ENCODE data around the gene FAM72C. TPM values are rescaled to one million over a fixed set of nuclear protein-coding genes. Genes with fewer than 3 reads are reported as not detected.
"Not testable (repeated sequence)": the region's sequence is repeated elsewhere in the genome, so short reads cannot be mapped to it uniquely, and the experiment has no call there.

FAM72C gene
- total and polyA plus RNA-seq, 9 donors = 0.31 to 2.7 (median 1.5) TPM

DNA sequence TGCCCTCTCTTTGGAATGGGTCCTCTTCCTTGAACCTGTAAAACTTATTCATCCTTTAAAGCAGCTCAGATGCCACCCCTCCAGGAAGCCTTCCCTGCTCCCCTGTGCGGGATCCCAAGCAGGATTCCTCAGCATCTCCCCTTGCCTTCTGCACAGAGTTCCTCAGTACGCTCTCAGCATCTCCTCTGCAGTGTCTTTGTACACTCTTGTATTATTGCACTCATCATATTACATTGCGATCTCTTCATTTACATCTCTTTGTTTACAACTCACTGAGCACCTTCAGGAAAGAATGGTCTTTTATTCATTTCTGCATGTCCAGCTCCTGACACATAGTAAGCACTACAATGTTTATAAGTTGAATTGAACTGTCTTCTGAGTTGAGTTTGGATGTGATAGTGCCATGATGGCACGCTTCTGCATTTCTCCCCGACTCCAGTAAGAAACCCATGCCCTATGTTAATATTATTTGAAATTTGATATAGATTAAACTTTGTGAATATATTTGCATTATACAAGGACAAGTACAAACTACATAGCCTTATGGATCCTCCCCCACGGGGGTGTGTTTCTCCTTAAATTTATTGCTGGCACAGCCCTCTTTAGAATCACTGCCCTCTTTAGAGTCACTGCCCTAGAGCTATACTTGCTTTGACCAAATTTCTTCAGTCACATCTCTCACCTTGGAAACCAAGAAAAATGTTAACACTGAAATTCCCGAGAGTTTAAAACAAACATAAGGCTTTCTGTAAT, 13.1 kb upstream of the FAM72C start:
- no CpG with 5 or more reads among the region's 7 CpGs for WGBS (ENCODE audit: insufficient coverage)
- H3K36me3 ChIP-seq (ENCODE audit: control insufficient read depth, insufficient read depth, low read length); H3K4me1 ChIP-seq (ENCODE audit: control insufficient read depth, insufficient read depth, low read length); DNase-seq; H3K4me3 ChIP-seq (ENCODE audit: low read length); H3K27me3 ChIP-seq (ENCODE audit: control insufficient read depth, insufficient read depth, low read length); H3K9me3 ChIP-seq (replicated peaks; ENCODE audit: control insufficient read depth, low read depth, low read length); H3K27ac ChIP-seq (ENCODE audit: low read length): not testable (repeated sequence)

DNA sequence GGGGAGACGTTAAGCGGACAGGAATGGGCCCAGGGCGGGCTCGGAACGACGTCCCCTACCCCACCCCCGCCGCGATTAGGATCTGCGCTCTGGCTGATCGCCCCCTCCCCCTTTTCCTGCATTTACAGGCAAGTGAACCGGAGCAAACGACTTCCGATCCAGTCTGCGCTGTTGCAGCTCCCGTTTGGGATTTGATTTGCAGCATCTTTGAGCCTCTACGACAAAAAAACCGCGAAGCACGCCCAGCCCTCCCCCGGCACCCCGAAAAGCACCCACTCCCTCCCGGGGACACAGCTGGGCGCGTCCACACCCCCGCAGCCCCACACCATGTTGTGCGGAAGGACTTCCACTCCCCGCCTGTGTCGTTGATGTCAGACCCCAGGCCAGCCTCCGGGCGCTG, 2.6 kb upstream of the FAM72C start:
- H3K27me3 ChIP-seq (ENCODE audit: control insufficient read depth, insufficient read depth, low read length); H3K27ac ChIP-seq (ENCODE audit: low read length); H3K36me3 ChIP-seq (ENCODE audit: control insufficient read depth, insufficient read depth, low read length); H3K4me1 ChIP-seq (ENCODE audit: control insufficient read depth, insufficient read depth, low read length); H3K9me3 ChIP-seq (replicated peaks; ENCODE audit: control insufficient read depth, low read depth, low read length); DNase-seq: not testable (repeated sequence)
- WGBS (ENCODE audit: insufficient coverage) = no CpG with 5 or more reads among the region's 31 CpGs
- H3K4me3 ChIP-seq (ENCODE audit: low read length) = peak overlapping the region; percentile 21

DNA sequence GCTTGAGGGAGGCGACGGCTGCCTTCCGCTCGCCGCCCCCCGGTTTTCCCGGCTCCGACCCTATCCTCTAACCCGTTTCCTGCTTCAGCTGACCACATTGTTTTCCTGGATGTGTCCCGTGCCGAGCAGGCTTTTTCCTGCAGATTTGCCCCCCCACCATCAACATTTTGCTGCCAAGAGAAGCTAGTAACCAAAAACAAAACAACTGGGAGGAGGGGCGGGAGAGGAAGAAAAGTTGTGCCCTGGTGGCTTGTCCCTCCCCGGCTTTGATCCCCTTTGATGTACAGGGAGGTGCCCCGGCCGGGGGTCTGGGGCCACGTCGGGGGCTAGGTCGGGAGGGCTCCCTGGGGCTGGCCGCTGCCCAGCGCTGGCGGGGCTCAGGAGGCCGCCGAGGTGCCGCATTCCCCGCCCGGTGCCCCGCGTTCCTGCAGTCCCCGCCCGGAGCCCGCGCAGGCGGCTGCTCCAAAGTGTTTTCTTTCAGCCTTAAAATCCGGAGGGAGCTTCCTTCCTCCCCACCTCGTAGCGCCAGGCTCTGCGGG, 2.2 kb upstream of the FAM72C start:
- H3K4me3 ChIP-seq (ENCODE audit: low read length) = peak overlapping the region; percentile 24
- H3K4me1 ChIP-seq (ENCODE audit: control insufficient read depth, insufficient read depth, low read length); H3K27me3 ChIP-seq (ENCODE audit: control insufficient read depth, insufficient read depth, low read length); H3K36me3 ChIP-seq (ENCODE audit: control insufficient read depth, insufficient read depth, low read length); H3K9me3 ChIP-seq (replicated peaks; ENCODE audit: control insufficient read depth, low read depth, low read length); H3K27ac ChIP-seq (ENCODE audit: low read length); DNase-seq: not testable (repeated sequence)
- no CpG with 5 or more reads among the region's 37 CpGs for WGBS (ENCODE audit: insufficient coverage)

- not testable (repeated sequence) for H3K27me3 ChIP-seq (ENCODE audit: control insufficient read depth, insufficient read depth, low read length); H3K4me3 ChIP-seq (ENCODE audit: low read length); H3K27ac ChIP-seq (ENCODE audit: low read length); H3K9me3 ChIP-seq (replicated peaks; ENCODE audit: control insufficient read depth, low read depth, low read length); H3K4me1 ChIP-seq (ENCODE audit: control insufficient read depth, insufficient read depth, low read length); H3K36me3 ChIP-seq (ENCODE audit: control insufficient read depth, insufficient read depth, low read length); DNase-seq
- WGBS (ENCODE audit: insufficient coverage) = no CpG with 5 or more reads among the region's 48 CpGs
Measured at GRCh38 chr1:143972753-143973326, 1.1 kb upstream of the FAM72C start.

GRCh38 chr1:143965860-143966259, 5.9 kb downstream of the FAM72C start:
- H3K27me3 ChIP-seq (ENCODE audit: control insufficient read depth, insufficient read depth, low read length); H3K36me3 ChIP-seq (ENCODE audit: control insufficient read depth, insufficient read depth, low read length); H3K4me3 ChIP-seq (ENCODE audit: low read length); H3K9me3 ChIP-seq (replicated peaks; ENCODE audit: control insufficient read depth, low read depth, low read length); H3K4me1 ChIP-seq (ENCODE audit: control insufficient read depth, insufficient read depth, low read length); H3K27ac ChIP-seq (ENCODE audit: low read length); DNase-seq: not testable (repeated sequence)
- WGBS (ENCODE audit: insufficient coverage) = no CpG with 5 or more reads among the region's 1 CpG

DNA sequence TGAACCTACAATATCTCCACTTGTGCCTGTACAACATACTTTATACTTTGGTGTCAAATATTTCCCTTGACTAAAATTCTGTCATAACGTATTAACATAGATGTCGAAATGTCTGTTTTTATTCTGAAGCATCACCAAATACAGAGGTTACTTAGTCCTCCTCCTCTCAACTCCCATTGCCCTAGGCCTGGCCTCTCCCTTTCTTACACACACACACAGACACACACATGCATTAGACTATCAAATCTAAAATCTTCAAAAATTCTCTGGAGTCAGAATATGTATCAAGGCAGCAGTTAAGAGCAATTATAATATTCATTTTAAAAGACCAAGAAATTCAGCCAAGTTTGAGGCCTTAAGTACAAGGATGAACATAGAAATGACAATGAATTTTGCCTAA, 7.5 kb downstream of the FAM72C start:
- not testable (repeated sequence) for H3K4me1 ChIP-seq (ENCODE audit: control insufficient read depth, insufficient read depth, low read length); H3K36me3 ChIP-seq (ENCODE audit: control insufficient read depth, insufficient read depth, low read length); H3K4me3 ChIP-seq (ENCODE audit: low read length); H3K9me3 ChIP-seq (replicated peaks; ENCODE audit: control insufficient read depth, low read depth, low read length); H3K27ac ChIP-seq (ENCODE audit: low read length); H3K27me3 ChIP-seq (ENCODE audit: control insufficient read depth, insufficient read depth, low read length); DNase-seq
- WGBS (ENCODE audit: insufficient coverage) = no CpG with 5 or more reads among the region's 2 CpGs

DNA sequence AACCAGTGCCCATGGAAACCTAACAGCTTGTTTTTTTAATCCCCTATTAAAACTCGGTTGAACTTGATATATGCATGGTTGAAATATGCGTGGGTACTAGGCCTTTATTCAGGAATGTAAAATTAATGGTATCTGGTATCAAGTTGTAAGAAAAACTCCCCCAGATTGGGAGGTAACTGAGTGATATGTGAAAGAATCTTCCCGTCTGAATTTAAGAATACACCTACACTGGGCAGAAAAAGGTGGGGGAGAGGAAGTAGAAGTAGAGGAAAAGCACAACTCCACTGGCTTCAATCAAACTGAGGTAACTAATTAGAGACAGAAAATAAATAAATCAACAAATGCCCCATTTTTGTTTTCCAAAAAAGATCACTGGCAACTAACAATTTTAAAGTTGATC, 15.9 kb downstream of the FAM72C start:
- WGBS (ENCODE audit: insufficient coverage) = no CpG with 5 or more reads among the region's 3 CpGs
- H3K4me1 ChIP-seq (ENCODE audit: control insufficient read depth, insufficient read depth, low read length); H3K9me3 ChIP-seq (replicated peaks; ENCODE audit: control insufficient read depth, low read depth, low read length); H3K27me3 ChIP-seq (ENCODE audit: control insufficient read depth, insufficient read depth, low read length); DNase-seq; H3K36me3 ChIP-seq (ENCODE audit: control insufficient read depth, insufficient read depth, low read length); H3K4me3 ChIP-seq (ENCODE audit: low read length); H3K27ac ChIP-seq (ENCODE audit: low read length): not testable (repeated sequence)

- H3K36me3 ChIP-seq (ENCODE audit: control insufficient read depth, insufficient read depth, low read length); H3K9me3 ChIP-seq (replicated peaks; ENCODE audit: control insufficient read depth, low read depth, low read length); H3K27me3 ChIP-seq (ENCODE audit: control insufficient read depth, insufficient read depth, low read length); H3K4me3 ChIP-seq (ENCODE audit: low read length); H3K4me1 ChIP-seq (ENCODE audit: control insufficient read depth, insufficient read depth, low read length); DNase-seq; H3K27ac ChIP-seq (ENCODE audit: low read length): not testable (repeated sequence)
- WGBS (ENCODE audit: insufficient coverage) = no CpG with 5 or more reads among the region's 1 CpG
Measured at GRCh38 chr1:143952913-143953312, 18.9 kb downstream of the FAM72C start.

DNA sequence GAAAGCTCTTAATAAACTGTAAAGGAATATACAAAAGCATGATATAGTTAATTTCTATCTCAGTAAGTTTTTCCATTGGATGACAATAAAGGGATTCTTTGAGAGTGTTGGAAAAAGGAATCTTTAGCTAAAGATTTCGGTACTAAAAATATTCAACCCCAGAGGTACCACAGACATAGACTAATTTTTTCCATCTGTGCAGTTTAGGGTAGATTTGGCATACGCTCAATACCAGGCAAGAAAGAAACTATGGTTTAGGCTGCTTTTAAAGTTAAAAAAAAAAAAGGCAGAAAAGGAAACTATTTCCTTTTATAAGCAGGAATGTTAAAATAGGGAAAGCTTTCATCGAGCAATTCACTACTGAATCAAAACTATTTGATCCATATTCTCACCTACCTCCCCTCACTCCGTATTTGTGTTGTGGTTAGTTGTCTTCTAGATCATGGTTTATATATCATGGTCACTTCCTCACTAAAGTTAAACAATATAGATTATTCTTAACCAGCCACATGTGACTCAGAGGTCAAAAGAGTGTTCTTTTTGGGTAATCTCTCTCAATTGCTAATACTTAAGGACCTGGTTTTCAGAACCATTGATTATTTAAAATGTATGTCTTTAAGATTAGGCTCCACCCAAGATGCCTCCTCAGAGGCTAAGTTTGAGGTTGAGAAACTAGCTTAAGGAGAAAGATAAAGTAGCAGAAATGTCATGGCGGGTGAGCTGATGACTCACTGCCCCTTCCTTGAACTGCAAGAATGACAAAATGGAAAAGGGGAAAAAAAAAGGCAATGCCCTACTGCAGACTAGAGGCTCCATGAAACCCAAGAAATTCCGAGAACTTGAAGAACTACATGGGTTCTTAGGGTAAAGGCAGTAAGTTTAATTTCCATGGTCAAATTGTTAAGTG, 20.0 kb downstream of the FAM72C start:
- H3K4me1 ChIP-seq (ENCODE audit: control insufficient read depth, insufficient read depth, low read length); H3K9me3 ChIP-seq (replicated peaks; ENCODE audit: control insufficient read depth, low read depth, low read length); H3K27me3 ChIP-seq (ENCODE audit: control insufficient read depth, insufficient read depth, low read length); H3K4me3 ChIP-seq (ENCODE audit: low read length); DNase-seq; H3K36me3 ChIP-seq (ENCODE audit: control insufficient read depth, insufficient read depth, low read length); H3K27ac ChIP-seq (ENCODE audit: low read length): not testable (repeated sequence)
- WGBS (ENCODE audit: insufficient coverage) = no CpG with 5 or more reads among the region's 6 CpGs

DNA sequence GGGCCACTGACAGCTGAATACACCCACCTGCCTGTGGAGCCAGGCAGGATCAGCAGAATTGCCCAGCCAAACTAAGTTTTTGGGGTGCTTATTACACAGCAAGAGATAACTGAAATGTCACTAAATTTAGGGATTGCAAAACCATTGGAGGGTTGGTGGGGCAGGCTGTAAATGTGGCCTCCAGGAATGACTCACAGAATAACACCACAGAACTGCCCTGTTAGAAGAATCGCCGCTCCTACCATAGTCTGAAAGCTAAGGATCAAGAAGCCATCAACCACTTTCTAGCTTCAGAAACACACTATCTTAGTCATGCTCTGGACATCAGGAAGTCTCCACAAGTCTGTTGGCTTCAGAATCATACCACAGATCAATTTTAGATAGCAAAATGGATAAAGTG, 24.0 kb downstream of the FAM72C start:
- not testable (repeated sequence) for H3K27ac ChIP-seq (ENCODE audit: low read length); H3K36me3 ChIP-seq (ENCODE audit: control insufficient read depth, insufficient read depth, low read length); H3K4me1 ChIP-seq (ENCODE audit: control insufficient read depth, insufficient read depth, low read length); DNase-seq; H3K4me3 ChIP-seq (ENCODE audit: low read length); H3K27me3 ChIP-seq (ENCODE audit: control insufficient read depth, insufficient read depth, low read length); H3K9me3 ChIP-seq (replicated peaks; ENCODE audit: control insufficient read depth, low read depth, low read length)
- no CpG with 5 or more reads among the region's 2 CpGs for WGBS (ENCODE audit: insufficient coverage)
